GM19238 (cell line): Measurements from ENCODE around the gene PRSS12.

ENCODE experiments used
- DNase-seq: peaks from one replicate; pipeline ENCODE4 v3.0.0; 2011; ENCODE audit warnings: low spot score; ENCODE audit not compliant: insufficient read length

Gene PRSS12

DNA sequence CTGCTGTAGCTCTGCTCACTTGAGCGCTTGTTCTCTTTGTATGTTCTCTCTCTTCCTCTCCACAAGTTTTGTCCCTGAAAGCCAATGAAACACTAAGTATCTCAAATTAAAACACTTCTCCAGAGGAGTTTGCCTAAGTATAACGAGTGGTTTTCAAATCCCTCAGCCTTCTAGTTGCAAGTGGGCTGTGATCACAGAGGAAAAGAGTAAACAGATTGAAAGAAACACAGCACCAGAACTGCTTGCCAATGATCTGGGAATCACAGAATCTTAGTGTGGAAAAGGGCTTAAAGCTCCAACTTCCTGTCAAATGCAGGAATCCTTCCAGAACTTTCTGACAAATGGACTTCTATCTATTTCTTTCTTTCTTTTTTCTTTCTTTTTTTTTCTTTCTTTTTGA, 4.8 kb upstream of the PRSS12 start:
- no peak for DNase-seq

DNA sequence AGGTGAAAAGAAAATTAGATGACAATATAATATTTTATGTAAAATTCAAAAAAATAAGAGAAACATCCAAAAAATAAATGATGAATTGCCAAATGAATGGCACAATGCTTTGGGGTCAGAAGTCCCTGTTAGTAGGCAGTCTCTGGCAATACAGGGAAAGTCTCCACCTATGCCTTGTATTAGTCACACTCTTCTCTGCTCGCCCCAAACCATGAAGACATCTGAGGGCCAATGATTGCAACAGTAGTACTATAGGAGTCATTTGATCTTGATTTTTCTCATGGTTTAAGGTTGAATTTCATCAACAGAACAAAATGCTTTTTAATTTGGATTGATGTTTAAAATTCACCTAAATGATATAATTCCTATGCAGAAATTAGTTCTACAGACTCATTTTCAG, 3.9 kb upstream of the PRSS12 start:
- DNase-seq: no peak

DNA sequence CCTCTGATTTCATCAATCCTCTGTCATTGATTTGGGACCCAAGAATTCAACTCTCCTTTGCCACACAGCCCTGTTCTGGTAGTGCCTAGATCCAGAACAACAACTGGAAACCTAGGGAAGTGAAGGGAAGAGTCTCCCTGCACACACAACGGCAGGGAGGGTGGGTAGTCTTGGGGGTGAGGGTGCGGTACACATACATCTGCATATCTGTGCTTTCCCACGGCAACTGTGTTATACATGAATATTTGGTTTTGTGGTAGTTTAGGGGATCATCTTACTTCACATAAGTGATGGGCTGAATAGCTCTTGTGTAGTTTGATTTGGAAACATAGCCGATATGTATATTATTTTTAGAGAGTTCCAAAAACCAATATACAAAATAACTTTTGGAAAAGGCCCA, 3.3 kb upstream of the PRSS12 start:
- DNase-seq: no peak

DNA sequence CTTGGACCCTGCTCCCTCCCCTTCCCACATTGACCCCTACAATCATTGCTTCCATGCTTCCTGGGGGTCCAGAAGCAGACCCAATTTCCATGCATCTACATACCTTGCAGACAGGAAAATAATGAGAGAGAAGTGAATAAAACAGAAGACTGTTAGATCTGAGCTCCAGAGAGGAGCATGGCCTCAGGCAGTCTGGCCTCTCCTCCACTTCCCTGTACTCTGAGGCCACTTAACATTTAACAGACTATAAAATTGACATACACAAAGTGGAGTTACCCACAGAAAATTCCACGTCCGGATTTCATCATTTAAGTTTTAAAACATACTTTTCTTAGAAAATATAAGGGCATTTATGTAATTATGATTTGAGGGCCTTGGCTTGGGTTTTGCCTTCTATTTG, 2.1 kb upstream of the PRSS12 start:
- DNase-seq: no peak

DNA sequence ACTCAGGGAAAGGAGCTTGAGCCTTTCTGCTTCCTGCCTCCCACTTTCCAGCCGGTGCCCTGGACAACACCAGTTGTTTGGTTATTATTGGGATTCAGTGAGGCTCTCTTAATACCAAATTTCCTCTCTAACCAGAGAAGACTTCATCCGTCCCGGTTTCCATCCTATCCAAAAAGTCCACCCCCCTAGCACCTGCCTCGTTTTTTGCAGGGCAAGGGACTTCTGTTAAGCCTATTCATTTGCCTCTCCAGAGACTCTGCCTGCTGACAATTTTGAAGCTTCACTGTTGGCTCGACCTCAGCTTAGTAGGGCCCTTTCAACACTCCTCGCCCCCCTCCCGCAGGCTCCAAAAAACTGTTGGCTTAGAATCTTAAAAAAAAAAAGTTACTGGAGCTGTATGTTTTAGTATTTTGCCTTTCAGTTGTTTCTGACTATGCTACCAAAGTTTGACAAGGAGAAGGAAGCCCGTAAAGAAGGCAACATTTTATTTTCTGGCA, 779 bp upstream of the PRSS12 start:
- DNase-seq: no peak

DNA sequence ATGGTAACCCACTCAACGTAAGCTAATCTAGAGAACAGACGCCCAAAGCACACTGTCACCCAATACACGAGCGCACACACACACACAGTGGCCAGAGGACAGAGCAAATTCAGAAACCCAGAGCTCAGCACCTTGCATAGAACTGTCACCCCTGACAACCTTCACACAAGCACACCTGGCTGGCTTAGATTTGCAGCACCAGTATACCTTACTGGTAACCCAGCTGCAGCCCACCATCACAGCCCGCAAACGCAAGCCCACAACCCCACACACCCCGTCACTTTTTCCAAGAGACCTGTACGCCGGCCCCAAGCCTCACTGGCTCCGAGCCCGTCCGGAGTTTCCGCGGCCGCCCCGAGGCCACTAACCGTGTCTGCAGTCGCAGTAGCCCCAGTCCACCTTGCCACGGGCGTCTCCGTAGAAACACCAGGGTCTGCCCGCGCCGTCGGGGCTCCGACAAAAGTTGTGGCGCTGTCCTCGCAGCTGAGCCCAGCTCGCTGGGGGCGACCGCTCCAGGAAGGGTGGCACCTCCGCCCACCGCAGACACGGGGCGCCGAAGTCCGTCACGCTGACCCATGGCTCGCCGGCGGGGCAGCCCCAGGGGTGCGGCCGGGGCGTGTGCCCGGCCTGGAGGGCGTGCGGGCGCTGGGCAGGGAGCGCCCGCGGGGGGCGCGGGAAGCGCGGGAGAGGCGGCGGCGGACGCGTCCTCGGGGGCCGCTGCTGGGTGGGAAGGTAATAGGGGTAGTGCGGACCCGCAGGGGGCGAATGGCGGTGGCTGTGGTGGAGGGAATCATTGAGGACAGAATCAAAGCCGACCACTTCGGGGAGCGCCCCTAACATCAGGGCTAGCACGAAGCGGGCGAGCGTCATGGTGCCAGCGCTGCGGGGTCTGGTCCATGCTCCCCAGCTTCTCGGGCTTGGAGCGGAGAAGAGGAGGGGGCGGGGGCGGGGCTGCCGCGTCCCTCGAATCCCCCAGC, 664 bp downstream of the PRSS12 start:
- no peak for DNase-seq

DNA sequence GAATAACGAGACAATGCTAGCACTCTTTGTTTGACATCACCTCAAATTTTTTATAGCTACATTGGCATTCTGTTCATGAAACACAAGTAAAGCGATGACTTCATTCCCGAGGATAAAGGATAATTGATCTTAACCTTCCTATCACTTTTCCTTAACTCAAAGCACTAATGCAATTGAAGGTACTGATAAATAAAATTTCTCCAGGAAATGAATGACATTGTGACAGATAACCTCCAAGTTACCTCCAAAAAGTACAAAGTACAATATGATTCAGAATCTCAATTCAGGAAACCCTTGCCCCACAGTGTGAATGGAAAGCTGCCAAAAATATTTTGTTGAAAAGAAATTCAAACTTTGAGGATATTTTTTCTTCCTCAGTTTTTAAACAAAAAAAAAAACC, 1.8 kb downstream of the PRSS12 start:
- no peak for DNase-seq

DNA sequence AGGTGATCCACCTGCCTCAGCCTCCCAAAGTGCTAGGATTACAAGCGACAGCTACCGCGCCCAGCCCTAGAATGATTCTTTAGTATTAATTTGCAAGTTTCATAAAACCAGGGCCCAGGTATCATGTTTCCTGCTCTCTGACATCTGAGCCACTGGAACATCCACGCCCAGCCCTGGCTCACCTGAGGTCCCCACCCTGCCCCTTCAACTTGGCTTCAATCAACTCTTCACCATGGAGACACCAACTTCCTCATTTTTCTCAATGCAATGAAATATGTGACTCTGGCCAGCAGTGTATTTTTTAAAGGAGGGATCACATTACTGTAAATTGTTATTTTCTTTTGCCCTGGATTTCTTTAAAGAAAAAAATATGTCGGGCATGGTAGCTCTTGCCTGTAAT, 3.9 kb downstream of the PRSS12 start:
- no peak for DNase-seq

DNA sequence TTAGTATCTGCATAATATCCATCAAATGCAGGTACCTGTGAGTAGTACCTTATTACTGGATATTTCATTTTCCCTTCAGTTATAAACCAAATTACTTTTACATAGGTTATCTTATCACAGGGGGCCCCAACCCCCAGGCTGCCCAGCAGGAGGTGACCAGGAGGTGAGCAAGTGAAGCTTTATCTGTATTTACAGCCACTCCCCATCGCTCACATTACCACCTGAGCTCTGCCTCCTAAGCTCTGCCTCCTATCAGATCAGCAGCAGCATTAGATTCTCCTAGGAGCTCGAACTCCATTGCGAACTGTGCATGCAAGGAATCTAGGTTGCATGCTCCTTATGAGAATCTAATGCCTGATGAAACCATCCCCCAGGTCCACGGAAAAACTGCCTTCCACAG, 6.3 kb downstream of the PRSS12 start:
- DNase-seq: no peak

DNA sequence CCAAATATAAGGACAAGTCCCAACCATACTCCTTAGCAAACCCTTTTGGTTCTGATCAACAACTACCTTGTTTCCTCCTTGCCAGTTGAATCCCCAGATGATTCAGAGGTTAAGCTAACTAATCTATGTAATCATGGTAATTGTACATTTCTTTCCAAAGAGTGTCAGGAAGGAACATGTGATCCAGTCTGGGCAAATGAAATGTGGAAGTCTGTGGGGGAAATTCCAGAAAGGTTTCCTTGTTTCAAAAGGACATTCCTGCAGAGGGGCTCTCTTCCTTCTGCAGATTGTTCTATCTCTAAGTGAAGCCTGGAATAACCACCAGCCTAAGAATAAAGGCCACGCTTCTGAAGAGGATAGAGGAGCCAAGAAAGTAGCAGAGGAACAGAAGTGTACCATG, 7.0 kb downstream of the PRSS12 start:
- DNase-seq: no peak

DNA sequence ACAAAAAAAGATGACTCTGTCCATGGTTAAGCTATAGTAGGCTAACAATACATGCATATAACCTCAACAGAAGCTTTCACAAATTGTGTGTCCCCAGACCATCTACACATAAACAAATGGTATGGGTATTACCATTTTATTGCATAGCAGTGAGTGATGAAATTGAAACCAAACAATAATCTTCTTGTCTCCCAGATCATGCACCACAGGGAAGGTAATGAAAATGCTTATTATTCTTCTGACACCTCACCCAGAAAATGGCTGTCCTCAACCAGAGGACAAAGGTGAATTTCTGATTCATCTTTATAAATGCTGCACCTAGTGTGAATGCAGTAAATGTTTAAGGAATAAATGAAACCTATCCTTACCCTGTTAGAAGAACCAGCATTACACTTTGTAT, 8.0 kb downstream of the PRSS12 start:
- DNase-seq: no peak

DNA sequence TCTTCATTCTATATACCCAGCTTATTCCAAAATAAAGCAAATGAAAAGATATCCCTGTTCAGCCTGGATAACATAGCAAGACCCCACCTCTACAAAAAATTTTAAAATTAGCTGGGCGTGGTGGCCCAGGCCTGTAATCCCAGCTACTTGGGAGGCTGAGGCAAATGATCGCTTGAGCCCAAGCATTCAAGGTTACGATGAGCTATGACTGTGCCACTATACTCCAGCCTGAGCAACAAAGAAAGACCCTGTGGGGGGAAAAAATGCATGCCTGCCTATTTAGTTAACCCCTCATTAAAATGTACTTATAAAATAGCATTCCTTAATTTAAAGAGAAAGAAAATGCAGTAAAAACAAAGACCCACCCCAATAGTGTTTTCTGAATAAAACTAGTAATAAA, 9.3 kb downstream of the PRSS12 start:
- no peak for DNase-seq

DNA sequence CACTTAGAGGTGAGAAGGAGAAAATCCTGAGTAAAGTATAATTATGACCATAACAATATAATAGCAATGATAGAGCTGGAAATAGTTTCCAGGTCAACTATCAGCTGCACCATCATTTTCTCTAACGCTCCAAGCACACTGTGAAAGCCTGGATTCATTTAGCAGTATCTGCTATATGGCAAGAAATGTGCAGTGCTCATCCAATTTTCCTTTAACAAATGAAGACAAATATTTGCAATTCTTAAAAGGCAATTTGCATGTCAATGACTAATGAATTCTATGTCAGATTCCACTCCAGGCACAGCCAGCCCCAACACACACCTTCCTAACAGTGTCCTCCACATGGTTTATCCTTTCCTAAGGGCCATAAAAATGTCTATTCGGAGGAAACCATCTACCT, 12.7 kb downstream of the PRSS12 start:
- DNase-seq: no peak

DNA sequence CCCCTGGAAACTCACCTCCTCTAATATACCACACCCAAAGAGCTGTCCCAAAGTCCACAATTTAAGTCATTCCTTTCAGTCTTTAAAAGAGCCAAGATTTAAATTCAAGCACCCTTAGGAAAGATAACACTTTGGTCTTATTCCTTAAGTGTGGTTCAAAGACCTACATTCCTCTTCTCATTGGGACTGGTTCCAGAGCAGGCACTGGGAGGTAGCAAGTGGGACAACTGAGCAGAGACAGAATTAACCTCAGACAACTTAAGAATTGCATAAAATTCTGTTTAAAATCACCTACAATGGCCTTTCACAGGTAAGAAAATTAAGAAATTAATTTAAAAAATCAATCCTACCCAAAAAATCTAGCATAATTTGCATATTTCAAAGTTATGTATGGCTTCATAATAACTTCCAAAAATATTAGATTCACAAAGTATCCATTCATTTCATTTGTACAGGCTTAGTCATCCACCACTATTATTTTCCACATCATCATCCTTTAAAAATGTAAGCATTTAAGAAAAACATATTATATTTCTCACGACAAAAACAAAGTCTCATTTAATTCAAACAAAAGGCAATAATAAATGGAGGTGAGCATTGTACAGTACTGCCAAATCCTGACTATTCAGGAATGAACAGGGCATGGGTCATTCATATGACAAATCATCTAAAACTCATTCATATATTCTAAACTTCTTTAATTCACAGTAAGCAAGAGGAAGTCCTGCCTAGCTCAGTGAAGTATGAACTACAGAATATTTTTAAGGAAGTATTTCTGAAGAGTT, 13.6 kb downstream of the PRSS12 start:
- DNase-seq: no peak

DNA sequence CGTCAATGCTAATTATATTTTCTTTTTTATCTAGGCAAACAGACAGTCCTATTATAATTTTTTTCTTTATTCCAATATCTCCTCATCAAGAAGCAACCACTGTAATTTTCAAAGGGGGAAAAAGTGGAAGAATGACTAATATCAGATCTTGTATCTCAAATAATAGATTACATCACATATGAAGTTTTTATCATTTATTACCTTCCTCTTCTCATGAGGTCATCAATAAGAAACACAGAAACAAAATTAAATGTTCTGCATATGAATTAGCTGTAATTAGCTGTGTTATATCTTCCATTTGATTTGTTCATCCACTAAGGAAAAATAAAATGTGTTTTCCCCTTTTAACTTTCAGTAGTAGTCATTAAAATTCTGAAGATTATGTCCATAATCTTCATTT, 14.3 kb downstream of the PRSS12 start:
- DNase-seq: no peak

DNA sequence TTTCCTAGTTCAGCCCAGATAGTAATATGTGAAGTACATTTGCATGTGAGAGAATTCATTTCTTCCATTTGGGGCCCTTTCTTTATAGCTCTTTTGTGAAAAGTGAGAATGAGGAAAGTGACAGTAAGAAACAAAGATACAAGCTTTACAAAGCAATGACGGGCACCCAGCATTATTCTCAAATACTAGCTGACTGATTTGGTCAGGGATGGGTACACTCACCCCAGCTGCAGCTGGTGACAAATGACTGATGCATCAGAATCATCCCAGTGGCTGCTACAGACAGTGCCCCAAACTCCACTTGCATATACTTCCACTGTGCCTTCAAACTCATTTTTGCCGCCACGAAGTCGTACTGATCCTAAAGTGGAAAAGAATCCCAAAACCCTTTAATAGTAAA, 14.8 kb downstream of the PRSS12 start:
- DNase-seq: no peak

DNA sequence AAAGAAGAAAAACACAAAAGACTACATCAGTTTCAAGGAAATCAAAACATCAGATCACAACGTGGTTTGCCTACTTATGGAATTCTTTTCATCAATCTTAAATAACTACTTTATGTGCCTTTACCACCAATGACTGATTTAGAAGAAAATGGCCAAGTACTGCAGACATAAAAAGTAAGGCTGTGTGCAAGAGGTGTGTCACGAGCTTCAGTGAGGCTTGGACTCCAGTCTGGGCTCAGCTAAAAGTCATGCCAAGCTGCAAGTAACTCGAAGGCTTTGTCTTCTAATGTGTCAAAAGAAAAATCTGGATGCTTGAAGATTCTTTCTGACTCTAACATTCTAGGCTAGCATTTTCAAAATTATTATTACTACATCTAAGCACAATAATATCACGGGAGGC, 17.0 kb downstream of the PRSS12 start:
- no peak for DNase-seq

DNA sequence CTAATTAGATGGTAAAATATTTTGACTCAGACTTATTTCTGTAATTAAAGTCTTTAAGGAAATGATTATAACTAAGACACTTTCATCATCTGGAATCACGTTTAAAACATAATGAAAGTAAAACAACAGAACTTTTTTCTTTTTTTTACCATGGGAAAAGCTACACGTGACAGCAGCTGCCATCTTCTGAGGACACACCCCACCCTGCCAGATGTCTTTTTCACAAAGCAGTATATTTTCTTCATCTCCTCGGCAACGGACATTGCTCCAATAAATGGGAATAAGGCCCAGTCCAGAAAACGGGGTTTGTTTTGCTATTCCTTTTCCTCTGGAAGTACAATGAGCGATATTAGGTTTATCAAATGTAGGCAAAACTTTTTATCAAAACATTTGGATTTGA, 17.5 kb downstream of the PRSS12 start:
- DNase-seq: no peak

DNA sequence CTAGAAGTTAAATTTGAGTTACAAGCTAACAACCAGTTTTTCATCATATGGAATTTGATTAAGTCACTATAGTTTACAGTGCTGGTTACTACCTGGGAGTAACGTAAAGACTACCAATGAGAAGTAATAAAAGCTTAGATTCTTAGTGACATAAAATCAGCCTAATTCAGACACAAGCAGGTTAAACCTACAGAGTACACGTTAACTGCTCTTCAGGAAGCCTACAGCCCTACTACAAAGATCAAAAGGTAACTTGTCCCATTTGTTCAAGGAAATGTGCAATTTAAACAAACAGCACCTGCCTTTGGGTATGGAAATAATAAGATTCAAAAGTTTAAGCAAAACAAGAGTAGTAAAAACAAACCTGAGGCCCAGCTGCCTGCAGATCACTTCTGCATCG, 21.5 kb downstream of the PRSS12 start:
- DNase-seq: no peak

DNA sequence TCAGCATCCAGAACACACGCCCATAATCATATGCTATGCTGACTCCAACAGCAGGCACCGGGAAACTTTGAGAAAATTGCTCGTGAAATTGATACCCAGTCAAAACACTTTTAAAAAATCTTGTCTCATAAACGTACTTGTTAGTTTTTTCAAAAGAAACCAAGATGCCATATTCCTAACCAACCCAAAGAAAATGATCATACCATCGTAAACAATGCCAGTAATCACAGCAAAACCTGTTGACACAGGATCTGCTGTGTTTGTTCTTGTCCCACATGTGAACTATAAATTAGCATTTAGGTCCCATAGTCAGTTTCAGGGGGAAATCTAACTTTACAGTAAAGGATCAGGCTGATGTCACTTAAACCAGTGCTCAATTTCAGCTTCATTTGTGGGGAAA, 23.0 kb downstream of the PRSS12 start:
- no peak for DNase-seq

DNA sequence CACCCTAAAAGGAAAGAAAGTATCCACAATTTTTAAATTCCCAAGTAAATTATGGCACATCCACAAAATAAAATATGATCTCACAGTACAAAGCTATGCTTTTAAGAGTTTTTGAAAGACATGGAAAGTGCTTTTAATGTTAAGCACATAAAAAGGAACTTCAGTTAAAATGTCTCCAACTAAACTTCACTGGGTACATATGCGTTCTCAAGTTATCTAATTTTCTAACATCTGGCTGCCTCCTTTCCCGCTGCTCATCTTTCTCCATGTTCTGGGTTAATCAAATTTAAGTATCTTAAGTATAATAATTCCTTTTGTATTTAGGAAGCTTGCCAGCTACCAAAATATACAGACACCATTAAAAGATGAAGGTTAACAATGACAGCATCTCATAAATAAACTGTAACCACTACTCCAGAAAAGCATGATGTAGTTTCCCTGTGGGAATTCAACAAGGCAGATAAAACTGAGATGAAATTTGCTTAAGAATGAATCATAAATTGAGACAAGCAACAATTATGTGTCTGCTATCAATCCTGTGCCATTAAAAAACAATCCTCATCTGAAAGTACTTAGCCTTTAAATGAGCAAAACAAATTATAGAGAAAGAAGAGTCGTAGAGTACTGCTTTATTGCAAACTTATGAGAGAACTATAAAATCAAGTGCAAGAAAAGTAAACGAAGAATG, 25.1 kb downstream of the PRSS12 start:
- DNase-seq: no peak

DNA sequence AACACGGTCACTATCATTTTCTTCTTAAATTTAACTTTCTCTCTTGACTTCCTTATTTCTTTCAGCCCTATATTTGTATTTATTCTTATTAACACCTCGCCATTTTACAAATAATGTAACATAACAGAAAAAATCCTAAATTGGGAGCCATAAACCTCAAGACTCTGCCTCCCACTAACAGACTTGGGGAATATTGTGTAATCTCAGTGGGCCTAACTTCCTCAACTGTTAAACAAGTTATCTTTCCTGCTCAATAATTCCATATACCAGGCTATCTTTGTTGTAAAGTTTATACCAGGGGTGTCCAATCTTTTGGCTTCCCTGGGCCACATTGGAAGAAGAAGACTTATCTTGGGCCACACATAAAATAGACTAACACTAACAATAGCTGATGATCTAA, 26.2 kb downstream of the PRSS12 start:
- DNase-seq: no peak
